ENCODE data around the gene LRCH1. TPM values are rescaled to one million over a fixed set of nuclear protein-coding genes. Genes with fewer than 3 reads are reported as not detected.

LRCH1 gene
- total RNA-seq, 1 donor from 2014 or later = 6.0 TPM

DNA sequence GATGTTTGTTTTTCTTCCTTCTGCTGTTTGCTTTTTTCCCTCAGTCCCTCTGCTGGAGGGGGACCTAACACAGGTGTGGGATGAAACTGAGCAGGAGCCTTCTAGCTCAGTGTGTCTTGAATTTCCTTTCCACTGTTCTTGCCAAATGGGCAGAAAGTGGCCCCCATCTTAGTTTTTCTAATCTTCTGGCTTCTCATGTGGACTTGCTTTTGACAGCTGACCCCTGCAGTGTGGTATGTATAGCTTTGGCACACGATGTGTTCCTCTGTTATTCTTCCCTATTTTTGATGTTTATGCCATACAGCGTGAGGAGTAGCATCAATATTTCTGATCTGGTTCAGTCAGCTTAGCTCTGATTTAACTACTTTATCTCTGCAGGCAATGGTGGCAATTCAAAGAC lies 8.3 kb downstream of the LRCH1 start:
- DNase-seq (ENCODE audit: low spot score) (no peak), ATAC-seq (no peak)

DNA sequence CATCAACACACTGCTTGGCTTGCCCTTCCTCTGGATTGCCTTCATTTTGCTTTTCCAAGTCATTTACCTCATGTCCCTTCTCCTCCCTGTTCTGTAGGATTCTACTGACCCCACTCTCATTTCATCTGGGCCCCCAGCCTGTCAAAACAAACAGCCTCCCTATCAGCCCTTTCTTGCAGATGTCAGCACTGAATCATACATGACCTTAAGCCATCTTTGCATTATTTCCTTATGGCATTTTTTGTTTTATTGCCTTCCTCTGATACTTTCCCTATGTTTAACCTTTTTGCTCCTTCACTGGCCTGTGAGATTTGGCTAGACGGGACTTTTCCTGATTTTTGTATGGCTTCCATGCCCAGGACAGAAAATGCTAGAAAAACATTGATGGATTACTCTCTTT lies 8.7 kb downstream of the LRCH1 start:
- DNase-seq (ENCODE audit: low spot score) (no peak), ATAC-seq (no peak)

DNA sequence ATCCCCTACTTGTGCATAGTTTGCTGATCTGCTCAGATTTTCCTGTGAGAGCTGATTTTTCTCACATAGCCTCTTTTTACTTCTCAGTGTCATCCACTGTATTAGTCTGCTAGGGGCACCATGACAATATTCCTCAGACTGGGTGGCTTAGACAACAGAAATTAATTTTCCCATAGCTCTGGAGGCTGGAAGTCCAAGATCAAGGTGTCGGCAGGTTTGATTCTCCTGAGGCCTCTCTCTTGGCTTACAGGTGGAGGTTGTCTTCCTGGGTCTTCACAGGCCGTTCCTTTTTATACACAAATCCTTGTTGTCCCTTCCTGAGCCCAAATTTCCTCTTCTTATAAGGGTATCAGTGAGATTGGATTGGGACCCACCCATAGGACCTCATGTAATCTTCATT lies 9.2 kb downstream of the LRCH1 start:
- ATAC-seq = no peak
- no peak for DNase-seq (ENCODE audit: low spot score)

DNA sequence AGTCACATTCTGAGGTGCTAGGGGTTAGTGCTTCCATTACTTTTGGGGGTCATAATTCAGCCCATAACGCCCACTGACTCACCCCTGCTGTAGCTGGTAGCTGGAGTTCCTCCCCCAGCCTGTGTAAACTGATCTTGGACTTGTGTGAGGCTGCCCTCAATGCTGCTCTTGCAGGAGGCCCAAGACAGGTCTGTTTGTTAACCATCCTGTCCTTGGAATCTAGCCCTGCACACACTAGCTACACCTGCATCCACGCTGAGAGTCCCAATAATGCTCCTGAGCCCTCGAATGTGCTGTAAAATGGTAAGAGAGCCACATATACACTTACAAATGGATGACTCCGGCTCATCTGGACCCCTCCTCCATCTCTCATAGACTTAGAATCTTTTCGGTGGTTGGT lies 9.6 kb downstream of the LRCH1 start:
- ATAC-seq (peak; percentile 33), DNase-seq (ENCODE audit: low spot score) (no peak)

DNA sequence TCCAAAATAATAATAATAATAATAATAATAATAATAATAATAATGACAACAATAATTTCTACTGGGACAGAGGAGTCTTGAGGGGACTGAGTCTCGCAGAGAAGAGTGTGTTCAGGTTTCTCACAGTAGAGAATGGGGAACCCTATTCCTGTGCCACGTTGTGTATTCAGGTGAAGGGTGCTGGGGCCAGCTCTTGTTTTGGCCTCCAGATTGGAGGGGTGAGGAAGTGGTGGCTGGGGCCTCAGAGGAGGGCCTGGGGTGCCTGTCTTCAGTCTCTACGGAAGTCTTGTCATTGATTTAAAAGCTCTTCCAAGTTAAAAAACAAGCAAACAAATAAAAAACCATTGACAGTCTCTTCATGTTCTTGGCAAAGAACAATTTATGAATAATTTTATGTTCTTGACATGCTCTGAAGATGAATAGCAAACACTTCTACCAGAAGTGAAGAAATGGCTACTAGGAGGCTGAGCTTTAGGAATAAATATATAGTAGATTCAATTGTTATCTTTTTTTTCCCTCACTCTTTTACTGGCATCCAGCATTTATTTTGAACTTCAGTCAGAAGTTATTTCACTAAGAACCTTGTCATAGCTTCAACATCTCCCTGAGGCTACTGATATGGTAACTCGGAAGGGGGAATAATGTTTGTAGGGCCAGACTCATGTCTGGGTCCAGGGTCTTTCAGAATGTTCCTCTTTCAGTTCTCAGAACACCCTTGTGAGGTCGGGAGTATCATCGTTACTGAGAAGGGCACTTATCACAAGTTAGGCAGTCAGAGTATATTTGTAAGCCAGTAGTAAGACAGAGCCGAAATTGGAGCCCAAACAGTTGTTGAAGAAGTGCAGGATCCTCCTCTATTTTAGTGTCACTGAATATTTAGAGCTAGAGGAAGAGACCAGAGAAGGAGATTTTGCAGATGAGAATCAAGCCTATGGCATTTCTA lies 13.1 kb downstream of the LRCH1 start:
- ATAC-seq (no peak), DNase-seq (ENCODE audit: low spot score) (no peak)

DNA sequence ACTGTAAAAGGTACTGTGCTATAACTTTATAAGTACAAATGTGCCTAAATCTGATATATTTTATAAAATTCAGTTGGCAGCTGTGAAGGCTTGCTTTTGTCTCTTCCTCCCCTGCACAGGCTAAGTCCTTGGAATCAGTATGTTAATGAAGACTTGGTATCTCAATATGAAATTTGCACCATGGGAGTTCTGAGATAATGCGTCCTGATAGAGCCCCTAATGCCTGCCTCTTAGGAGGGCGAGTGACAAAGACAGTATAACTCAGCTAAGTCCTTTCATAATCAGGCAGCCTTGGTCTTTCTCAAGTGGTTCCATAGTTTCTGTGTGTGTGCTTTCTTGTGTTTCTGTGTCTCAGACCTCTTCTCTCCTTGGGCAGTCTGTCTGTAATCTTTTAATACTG lies 14.7 kb downstream of the LRCH1 start:
- ATAC-seq (no peak), DNase-seq (ENCODE audit: low spot score) (no peak)

DNA sequence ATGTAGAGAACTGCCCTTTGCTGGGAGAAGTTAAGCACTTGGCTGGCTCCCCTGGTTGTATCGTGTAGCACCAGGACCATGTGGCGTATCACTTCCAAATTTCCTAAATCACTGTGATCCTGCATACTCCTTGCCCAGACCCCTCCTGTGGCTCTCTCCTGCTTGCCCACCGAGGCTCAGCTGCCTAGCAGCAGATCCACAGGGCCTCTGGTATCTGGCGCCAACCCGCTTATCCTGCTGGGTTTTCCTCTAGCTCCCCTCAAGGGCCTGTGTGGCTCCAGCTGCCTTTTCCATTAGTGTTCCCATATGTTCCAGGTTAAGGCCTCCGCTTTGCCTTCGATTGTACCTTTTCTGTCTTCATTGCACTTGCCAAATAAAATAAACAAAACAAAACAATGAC lies 16.5 kb downstream of the LRCH1 start:
- DNase-seq (ENCODE audit: low spot score) (no peak), ATAC-seq (no peak)

DNA sequence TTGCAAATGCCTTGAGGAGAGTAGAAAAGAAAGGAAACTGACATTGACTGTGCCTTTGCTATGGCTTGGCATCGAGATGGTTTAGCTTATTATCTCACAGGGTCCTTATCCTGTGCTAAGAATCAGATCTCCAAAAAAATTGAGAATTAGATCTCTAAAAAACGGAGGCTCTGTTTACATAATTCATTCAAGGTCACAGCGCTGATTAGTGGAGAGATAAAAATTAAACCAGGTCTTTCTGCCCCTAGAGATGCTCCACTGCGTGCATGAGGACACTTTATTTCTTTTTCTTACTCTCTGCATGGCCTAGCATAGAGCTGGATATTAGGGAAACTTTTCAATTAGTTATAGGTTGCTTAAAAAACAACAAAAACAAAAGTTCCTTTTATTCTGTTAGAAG lies 17.3 kb downstream of the LRCH1 start:
- ATAC-seq = no peak

DNA sequence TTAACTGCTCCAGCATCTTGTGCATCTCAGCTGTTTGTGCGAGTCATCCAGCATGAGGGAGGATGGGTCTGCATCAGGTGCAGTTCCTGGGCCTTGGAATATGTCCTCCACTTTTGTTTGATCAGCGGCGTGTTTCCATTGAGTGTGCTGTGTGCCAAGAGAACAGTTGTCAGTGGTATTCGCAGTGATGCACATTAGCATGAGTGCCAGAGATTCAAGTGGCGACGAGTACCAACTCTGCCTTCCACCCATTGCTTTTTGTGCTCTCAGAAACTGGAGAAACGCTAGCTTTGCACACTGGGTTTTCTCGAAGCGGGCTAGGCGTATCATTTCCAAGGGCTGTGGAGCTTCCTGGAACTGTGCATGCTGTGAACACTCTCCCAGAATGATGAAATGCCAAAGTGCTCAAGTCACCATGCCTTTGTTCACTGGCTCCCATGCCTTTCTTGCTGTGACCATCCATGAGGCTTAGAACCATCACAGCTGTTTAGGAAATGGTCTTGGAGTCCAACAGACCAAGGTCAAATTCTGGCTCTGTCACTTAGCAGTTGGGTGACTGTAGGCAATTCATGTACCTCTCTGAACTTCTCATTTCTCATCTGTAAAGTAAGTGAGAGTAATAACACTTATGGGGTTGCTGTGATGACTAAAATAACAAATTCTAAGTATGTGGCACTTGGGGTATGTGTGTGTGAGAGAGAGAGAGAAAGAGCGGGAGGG lies 18.4 kb downstream of the LRCH1 start:
- DNase-seq (ENCODE audit: low spot score) (no peak), ATAC-seq (no peak)

More for the DNA sequence above, 17.3 kb downstream of the LRCH1 start:
- no peak for DNase-seq (ENCODE audit: low spot score)

DNA sequence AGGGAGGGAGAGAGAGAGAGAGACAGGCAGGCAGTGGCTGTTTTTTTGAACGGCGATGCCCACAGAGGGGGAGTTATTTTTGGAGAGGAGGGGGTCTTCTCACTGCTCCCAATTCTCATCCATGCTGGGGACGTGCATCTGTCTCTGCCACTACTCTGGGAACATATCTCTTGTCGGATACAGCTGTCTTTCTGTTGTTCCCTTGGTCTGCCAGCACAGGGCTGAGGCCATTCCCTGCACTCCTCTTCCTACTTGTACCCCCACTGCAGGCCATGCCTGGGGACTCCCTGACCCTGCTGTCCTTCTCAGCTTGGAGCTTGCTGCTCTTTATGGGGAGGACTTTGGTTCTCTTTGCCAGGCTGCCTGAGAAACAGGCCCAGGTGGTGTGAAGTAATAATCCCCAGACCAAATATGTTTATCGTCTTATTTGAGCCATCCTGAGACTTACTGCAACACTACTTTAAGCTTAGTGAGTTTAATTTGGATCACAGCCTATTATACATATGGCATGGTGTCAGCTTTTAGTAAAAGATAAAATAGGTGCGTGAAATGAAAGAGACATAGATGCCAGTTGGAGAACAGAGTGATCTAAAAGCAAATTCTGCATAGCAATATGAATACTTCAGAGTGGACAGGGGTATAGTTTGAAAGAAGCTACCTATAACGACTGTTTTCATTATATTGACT lies 19.1 kb downstream of the LRCH1 start:
- ATAC-seq = no peak
- no peak for DNase-seq (ENCODE audit: low spot score)

DNA sequence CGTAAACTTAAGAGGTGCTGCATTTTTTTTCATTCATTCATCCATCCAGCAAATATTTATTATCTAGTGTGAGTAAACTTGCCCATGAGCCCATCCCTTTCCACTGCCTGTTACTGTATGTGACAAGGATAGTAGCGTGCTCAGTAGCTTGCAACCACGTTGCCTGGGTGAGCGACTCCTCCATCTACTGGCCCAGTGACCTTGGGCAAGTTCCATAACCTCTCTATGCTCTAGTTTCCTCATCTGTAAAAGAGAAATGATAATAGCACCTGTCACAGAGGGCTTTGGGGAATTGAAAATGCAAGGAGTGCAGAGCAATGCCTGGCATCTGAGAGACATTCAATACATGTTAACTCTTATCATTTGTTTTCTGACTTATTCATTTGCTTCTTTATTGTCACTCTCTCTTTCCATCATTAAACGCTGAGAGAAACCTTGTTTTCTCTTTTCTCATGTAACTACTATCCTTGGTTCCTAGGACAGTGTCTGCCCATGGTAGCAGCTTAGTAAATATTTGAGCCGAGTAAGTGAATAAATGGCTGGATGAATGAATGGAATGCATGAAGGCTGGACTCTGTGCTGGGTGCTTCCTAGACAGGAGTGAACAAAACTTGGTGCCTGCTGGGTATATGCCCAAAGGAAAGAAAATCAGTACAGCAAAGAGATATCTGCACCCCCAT lies 19.9 kb downstream of the LRCH1 start:
- ATAC-seq (no peak), DNase-seq (ENCODE audit: low spot score) (no peak)

DNA sequence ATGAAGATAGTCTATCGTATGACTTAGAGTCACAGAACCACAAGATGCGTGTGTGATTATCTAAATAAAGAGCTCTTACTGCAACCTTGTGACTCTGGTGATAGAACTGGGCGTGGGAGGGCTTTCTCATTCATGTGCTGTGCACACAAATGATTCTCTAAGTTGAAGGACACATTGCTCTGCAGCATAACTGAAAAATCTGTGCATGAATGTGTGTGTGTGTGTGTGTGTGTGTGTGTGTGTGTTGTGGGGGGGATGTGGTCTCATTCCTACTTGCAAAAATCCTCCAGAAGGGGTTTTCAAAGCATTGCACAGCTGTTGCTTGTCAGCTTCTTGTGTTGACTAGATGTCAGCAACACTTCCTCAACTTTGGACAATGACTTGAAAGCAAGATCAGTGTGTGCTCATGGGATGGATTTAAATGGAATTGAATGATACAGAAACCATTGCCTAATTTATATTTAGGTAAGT lies 22.4 kb downstream of the LRCH1 start:
- peak; percentile 19 for ATAC-seq
- DNase-seq (ENCODE audit: low spot score) = no peak

DNA sequence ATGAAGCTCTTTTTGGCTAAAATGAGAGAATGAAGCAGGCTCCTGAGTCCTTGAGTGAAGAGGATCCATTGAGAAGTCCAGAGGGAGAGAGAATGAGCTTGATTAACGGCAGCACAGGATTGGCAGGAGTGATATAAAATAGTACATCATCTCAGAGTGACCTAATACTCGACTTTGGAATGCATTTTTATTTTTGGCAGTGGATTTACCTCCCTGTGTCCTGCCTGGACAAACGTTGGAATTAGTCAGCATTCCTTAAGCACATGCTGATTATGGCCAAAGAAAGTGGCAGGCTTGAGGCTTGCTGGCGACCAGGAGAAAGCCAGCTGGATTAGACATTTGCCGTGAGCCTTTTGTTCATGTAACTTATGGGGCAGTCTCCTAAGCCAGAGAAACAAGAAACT lies 22.9 kb downstream of the LRCH1 start:
- peak; percentile 77 for ATAC-seq
- no peak for DNase-seq (ENCODE audit: low spot score)

DNA sequence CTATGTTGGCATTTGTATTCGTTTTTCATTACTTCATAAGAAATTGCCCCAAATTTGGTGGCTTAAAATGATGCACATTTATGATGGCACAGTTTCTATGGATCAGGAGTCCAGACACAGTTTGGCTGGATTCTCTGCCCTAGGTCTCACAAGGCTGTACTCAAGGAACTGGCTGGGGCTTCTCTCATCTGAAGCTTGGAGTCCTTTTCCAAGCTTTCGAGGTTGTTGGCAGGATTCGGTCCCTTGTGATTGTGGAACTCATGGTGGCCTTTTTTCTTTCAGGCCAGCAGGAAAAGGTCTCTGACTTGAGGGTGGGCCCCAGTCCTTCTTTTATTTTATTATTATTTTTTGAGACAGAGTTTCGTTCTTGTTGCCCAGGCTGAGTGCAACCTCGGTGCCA lies 23.8 kb downstream of the LRCH1 start:
- DNase-seq (ENCODE audit: low spot score) (no peak), ATAC-seq (no peak)

DNA sequence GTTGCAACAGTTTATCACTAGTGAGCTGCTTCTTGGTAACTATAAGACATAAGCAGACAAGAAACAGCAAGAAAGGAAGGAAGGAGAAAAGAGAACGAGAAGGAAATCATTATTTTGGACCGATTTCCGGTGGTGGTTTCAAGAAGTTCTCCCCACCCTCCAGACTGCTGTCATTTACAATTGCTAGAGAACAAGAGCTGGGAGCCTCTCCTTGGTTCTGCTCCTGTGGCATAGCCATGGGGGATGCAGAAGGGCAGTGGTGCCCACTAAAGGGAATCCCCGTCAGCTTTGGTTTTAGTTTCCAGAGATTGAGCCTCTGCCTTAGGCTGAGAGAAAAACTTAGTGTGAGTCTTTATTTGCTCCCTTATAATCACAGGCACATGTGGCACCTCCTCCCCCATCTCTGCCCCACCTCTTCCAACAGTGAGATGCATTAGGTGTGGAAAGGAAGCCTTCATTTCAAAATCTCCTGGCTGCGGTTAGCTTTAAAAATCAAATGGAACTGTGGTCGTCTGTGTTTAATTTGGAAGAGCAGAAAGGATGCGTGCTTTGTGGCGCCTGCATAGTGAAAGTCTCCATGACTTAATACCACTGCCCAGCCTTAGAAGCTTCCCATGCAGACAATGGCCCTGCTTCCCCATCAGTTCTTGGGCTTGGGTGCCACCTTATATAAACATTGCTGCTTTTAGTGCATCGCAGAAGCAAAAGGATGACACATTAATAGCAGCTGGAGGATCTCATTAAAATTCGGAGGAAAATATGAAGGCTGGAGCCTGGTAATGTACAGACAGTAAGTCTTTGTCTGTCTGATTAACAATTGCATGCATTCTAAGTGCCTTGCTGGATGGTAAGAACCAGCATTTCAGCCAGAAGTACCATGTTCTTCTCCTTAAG lies 25.0 kb downstream of the LRCH1 start:
- no peak for DNase-seq (ENCODE audit: low spot score)
- no peak for ATAC-seq

DNA sequence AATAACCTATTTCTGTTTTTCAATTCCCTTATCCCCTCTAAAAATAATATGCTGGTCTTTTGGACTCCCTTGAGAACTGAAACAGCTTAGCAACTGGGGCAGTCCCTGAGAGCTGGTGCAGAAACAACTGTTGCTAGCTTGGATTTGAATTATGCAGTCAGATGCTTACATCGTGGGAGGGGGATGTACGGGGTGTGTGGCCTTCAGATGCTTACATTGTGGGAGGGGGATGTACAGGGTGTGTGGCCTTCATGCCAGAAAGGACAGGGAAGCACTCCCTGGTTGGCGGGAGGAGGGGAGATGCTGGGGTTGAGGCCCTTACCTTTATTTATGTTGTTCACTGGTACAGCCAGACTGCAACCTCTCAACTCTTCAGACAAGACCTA lies 25.6 kb downstream of the LRCH1 start:
- no peak for ATAC-seq
- DNase-seq (ENCODE audit: low spot score) = no peak

DNA sequence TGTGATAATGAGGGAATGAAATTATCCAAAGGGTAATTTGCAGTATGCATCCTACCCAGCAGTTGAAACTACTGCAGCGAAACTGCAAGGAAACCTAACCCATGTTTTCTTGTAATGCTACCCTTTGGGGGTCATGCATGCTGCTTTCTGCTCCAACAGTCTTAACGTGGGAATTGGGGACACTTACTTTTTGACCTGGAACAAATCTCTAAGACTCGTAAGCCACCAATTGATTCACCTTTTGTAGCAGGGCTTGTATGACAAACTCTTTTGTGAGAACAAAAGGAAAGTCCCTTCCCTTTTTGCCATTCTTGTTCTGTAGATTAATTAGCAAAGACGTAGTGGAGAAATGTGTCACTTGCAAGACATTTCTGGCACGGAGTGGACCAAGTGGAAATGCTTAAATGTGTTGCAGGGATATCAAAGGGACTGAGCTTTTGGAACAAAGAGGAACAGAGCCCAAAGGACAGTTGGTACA lies 27.4 kb downstream of the LRCH1 start:
- ATAC-seq = peak; percentile 37
- DNase-seq (ENCODE audit: low spot score) = no peak

DNA sequence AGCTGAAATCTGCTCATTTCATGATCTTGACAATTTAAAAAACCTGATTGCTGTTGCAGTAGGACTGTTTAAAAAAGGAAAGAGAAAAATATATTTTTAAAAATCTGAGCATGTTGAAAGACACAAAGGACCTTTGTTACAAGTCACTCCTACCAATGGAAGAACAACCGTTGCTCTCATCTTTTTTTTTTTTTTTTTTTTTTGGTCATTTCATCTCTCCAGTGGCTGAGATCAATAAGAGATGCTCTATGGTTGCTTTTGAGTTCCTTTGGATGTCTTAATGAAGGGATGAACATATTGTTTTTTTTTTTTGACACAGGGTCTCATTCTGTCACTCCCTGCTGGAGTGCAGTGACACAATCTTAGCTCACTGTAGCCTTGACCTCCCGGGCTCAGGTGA lies 29.2 kb downstream of the LRCH1 start:
- DNase-seq (ENCODE audit: low spot score) = no peak
- no peak for ATAC-seq

DNA sequence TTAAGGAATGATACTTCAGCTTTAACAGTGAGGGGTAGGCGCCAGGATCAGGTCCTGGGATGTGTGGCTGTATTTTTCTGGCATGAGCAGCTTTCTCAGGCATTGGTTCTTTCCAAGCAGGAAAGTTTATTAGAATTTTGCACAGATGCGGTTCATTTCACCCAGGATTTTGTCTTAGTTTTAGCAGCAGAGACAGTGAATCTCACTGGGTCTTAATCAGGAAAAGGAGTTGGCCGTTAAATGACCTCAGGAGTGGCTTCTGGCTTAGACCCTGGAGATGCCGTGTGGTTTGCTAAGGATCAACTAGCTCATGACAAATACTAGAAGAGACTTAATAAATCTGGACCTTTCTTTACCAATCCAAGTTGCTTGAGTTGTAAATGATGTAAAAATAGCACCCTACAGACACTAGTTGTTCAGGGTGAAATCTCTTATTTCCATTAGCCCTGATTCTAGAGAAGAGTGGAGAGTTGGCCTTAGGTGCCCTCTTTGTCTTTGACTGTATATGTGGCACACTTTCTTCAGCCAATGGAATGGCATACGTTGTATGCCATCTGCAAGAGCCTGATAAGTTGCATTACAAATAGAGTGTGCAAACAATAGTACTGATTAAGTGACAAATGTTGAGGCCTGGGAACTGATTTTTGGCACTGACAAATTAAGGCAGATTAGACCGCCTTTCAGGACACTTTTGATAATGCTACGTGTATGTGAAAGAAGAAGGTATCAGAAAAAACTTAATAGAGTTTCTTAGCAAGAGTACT lies 34.0 kb downstream of the LRCH1 start:
- no peak for DNase-seq (ENCODE audit: low spot score)
- no peak for ATAC-seq
